Daoy (cell line): ENCODE measurements around the gene CACNA1D. TPM values are rescaled to one million over a fixed set of nuclear protein-coding genes. Genes with fewer than 3 reads are reported as not detected.

Experiments used
- DNase-seq: peaks from one replicate; pipeline ENCODE4 v3.0.0-alpha.2; 2015; ENCODE audit warnings: low read depth
- total RNA-seq: library from RNA; depleted of rRNA; stranded (reverse); fragments of >200 nt; shearing (Covaris generic); gene quantifications from 2 replicates; pipeline ENCODE4 v1.2.3, GENCODE V29; 2014

The CACNA1D gene
- total RNA-seq, 1 experiment from 2014 or later: 1.4 TPM

DNA sequence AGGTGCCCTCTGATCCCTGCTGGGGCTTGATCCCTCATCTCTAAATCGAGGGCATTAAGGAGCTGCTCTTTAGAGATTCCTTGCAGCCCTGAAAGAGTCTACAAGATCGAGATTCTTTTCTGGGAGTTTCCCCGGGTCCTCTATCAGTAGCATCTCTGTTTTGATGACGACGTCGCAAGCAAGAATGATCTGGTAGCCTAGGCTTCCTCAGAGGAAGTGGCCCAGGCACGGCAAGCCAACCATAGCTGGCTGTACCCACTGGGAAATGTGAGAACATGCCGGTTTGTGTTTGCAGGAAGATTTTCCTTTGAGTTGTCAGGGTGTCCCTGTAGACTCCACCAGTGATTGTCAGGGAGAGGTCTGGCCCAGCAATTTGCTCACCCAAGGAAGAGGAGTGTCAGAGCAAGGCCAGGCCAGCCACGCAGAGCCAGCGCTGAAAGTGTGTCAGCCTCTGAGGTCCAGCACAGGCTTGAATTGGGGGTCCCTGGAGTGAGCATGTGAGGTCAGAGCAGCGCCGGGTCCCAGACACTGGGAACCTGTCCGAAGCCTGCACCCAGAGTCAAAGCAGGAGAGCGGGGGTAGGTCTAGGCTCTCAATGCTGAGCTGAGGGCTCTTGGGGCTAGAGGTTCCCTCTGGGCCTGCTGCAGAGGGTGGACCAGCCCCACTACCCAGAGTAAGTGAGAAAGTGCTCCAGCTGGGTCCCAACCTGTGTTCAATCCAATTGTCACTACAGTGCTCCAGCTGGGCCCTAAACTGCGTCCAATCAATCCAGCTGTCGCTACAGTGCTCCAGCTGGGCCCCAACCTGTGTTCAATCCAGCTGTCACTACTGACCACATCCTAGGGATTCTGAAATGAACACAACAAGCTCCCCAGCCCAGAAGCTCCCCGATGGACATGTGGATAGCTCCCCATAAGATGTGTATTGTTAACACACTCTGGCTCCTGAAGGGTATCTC lies 256.1 kb downstream of the CACNA1D start:
- DNase-seq: no peak

DNA sequence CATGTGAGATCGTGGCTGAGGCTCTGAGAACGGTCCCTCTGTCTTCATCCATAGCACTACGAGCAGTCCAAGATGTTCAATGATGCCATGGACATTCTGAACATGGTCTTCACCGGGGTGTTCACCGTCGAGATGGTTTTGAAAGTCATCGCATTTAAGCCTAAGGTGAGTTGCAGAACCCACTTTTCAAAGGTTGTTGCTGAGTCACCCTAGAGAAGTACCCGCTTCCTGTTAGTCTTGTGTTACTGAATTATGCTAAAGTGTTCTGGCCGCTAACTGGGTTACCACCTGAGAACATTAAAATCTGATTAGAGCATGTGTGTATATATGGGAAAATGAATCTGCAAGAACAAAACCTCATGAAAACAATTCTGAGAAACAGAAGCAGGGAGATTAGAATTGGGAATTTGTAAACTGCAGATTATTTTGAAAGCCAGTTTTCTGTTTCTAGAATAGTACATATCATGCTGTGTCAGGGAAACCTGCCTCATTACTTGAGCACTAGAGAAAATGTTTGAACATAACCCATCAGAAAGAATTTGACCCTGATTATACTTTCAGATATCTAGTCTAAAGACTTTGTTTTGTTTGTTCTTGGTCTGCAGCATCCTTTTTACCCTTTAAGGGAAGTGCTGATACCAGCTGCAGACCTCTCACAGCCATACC lies 259.2 kb downstream of the CACNA1D start:
- peak; percentile 16 for DNase-seq

DNA sequence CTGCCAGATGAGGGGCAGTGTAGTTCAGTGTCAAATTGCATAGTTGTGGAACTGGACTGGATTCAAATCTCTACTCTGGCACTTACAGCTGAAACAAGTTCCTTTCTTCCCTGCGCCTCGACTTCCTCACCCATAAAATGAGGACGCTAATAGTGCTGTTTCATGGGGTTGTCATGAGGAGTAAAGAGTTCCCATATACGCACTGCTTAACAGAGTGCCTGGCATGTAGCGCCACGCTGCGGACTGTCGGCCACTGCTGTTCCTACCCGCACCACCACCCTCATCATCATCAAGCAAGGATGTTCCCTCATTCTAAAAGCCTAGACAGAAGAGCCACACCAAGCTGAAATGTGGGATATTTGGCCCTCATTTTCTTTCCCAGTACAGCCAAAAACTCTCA lies 259.9 kb downstream of the CACNA1D start:
- DNase-seq: no peak

DNA sequence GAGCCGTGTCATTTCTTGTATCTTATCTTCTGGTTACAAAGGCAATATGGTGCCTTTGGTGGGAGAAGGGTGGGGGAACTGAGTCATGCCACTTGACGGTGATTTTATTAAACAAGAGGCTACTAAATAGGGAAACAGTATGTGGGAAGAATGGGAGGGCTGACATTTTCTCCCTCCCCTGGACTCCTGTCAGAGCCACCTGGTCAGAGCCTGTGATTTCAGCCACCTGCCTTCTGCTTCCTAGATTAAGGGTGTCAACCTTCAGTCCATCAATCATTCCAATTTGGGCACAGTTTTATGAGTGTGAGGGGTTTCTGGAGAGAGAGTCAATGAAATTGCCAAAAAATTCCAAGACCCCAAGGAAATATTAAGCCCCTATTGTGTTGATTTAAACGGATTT lies 264.4 kb downstream of the CACNA1D start:
- DNase-seq: no peak

DNA sequence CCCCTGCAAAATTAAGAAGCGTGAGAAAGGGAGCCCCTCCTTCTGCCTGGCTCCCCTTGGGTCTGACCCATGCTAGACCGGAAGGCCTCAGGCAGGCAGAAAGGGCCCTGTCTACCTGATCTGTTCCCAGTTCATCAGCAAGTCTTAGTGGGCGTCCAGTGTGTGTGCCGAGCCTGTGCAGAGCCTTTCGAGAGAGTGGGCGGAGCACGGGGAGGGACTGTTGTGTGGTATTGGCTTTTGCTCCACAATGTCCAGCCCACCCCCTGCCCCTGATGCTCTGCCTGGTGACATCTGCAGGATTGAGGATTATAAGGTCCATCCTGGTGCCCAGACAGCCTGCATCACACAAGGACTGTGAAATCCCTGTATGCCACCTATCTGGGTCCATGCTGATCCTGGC lies 268.9 kb downstream of the CACNA1D start:
- no peak for DNase-seq

DNA sequence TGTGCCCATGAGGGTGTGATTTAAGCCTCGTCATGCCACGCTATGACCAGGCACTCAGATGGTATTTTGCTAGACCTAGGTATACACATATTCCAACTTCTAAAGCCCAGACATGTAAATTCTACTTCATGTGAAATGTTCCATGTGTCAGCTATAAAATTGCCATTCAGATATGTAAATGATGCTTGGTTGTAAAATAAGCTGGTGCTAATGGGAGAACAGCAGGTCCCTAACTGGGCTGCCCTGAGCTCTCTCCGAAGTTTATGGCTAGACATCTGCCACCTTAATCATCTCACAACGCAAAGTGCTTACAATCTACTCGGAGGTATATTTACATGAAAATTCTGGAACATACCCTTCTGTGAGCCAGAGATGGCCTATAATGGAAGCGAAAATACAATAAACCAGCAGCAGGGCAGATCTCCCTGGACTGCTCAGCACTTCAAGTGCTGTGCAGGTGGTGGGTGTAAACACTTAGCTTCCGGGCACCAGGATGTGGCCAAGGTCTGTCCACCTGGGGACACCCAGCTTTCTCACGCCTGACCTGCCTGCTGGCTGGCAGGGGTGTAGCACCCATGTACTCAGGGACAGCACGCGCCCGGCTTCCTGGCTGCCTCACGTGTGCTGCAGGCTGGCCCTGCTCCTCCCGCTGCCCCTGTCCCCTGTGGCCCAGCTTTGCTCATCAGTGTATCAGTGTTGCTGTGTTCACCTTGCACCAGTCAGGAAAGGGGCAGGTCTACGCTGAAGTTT lies 269.8 kb downstream of the CACNA1D start:
- DNase-seq: no peak

DNA sequence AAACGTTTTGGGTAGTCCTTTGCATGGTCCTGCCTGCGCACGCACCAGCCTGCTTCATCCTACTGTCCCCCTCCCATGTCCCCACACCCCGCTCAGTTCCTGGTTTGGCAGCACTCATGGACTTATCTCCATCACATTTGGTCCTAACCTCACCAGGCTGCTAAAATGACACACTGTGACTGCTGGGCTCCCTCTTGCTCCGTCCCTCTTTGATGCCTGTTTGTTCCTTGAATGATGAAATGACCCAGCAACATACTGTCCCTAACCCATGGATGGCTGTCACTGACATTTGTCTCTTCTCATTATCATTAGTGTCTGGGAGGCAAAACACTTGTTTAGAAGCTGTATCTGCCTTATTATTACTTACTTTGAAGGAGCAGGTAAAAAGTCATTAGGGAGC lies 271.3 kb downstream of the CACNA1D start:
- DNase-seq: no peak

DNA sequence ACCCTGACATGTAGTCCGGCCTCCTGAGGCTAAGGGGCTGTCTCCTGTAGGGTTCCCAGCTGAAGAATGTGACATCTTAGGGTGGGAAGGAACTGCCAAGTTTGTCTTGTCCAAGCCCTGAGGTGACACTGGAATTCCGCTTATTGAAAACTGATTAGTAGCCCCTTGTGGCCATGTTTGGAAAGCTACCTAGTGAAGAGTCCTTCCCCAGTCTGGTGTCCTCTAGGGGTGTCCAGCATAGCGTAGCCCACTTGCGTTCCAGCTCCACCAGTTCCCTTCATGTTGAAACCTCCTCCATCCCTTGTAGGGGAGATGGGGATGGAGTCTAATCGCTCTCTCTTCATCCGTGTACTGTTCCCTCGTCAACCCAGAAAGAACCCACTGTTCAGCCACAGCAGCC lies 272.3 kb downstream of the CACNA1D start:
- DNase-seq: no peak

DNA sequence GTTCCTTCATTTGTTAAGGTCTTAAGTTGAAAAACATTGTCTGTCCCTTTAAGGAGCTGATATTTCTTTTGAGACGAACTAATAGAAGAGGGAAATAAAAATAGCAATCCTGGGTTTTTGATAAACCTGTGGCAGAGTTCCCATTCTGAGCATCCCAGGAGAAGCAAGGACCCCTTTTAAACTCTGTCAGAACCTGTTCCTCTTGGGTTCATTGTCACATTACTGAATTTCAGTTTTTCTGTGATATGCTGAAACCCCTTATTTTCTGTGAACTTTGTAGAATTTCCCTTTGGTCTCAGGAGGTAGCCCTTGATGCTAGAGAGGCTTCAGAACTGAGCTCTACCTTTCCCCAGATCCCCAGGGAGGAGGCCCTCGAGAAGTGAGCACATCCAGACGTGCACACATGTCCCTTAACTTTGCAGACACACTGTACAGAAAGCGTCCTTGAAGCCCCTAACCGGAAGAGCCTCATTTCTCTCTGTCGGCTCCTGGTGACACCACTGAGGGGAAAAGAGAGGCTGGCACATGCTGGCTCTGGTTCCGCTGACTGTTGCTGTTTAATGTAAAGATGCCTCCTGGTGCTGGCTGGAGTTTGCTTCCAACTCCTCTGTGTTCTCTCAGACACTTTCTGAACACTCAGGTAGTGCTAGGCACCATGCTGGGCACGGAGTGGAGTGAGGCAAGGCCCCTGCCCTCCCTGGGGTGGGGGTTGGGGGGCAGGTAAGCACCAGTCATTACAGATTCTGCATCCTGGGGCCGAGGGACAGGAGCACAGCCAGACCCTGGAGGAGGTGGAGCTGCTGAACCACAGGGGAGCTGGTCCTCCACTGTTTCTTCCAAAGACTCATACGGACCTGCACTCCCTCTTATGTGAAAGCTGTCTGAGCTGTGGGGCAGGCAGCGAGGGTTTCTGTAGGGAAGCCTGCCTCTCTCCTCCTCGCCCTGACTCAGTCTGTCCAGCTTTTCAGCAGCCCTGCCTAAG lies 274.4 kb downstream of the CACNA1D start:
- DNase-seq: no peak

DNA sequence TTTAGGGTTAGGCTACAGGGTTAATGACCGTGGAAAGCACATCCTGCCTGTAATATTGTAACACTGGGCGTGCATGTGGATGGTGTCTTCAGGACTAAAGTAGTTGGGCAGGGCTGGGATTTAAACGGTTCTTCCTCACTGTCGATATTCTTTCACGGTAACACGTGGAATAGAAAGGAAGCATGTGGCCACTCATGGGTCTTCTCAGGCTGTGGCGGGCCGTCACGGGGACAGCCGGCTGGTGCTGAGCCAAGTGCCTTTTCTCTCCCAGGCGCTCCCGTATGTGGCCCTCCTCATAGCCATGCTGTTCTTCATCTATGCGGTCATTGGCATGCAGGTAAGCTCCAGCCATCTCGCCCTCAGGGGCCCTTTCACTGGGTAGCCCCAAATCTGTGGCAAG lies 278.2 kb downstream of the CACNA1D start:
- no peak for DNase-seq

DNA sequence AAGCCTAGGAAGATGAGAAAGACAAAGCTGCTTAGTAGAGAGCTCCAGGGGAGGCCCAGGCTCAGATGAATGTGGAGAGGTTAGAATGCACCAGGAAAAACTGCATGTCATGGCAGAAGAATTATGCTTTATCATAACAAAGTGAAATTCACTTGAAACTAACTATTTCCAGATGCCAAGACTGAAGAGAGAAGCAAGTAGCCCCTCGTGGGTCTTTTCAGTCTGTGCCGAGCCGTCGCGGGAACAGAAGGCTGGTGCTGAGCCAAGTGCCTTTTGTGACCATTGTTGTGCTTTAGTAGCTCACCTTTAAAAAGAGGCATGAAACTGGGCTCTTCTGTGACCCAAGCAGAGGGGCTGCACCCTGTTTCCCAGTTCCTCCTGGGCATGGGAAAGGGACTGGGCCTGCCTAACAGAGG lies 278.6 kb downstream of the CACNA1D start:
- no peak for DNase-seq

DNA sequence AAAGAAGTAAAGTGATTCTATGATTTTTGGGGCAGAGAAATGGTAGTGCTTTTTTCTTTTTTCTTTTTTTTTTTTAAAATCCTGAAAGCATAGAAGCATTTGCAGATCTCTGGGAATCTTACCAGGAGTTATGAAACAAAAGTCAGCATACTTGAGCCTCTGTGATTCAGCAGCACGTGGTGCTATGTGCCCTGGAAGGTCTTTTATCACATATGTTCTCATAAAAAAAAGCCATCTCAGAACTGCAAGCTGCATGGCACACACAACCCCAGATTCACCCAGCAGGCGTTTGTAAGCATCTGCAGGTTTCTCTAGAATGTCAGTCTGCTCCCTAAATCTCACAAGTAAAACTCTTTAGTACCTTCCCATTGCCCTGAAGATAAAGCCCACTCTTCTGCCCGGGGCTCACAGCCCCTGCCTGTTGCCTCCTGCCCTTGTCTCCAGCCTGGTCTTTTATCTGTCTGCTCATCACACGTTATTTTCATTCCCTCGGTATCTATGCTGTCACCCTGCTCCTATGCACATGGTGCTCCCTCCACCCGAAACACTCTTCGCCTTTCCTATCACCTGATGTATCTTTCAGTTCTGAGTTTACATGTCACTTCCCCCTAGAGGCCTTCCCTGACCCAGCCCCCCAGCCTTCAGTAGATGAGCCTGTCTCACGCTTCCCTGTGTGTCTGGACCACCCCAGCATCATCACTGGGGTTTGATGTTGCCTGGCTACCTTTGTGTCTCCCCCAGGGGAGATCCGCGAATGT lies 279.4 kb downstream of the CACNA1D start:
- DNase-seq: no peak

DNA sequence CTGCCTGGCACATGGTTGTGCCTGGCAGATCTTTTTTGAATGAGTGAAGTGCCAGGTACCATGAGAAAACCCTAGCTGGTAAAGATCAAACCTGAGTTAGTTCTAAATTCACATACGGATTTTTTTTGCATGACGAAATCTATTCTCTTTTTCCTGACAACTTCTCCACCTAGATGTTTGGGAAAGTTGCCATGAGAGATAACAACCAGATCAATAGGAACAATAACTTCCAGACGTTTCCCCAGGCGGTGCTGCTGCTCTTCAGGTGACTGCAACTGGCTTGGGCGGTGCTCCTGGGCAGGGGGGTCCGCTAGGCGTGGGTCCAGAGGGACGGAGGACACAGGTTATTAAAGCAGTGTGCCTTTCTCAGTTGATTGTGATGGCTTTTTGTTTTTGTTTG lies 280.0 kb downstream of the CACNA1D start:
- DNase-seq: no peak

DNA sequence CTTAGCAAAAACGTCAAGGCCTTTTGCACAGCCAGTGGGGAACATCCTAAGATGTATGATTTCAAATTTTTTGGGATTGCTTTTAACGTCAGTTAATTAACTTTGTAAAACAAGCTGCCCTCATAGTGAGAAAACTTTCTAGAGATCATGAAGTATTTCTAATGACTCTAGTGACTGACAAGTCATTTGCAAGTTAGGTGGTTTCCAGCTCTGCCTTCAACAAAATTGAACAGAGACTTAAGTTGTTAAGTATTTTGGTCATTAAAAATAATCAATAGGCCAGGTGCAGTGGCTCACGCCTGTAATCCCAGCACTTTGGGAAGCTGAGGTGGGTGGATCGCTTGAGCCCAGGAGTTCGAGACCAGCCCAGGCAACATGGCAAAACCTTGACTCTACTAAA lies 280.6 kb downstream of the CACNA1D start:
- DNase-seq: no peak

DNA sequence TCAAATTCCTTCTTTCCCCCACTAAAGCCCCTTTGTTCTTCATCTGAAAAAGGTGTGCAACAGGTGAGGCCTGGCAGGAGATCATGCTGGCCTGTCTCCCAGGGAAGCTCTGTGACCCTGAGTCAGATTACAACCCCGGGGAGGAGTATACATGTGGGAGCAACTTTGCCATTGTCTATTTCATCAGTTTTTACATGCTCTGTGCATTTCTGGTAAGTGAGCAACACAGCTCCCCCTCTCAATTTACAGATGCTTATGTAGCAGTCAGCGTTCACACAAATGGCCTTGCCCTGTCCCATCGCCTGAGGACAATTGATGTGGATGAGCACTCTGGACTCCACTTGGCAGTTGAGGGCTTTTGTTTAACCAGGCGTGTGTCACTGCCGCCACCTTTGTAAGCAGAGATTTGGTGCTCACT lies 281.4 kb downstream of the CACNA1D start:
- DNase-seq: no peak

DNA sequence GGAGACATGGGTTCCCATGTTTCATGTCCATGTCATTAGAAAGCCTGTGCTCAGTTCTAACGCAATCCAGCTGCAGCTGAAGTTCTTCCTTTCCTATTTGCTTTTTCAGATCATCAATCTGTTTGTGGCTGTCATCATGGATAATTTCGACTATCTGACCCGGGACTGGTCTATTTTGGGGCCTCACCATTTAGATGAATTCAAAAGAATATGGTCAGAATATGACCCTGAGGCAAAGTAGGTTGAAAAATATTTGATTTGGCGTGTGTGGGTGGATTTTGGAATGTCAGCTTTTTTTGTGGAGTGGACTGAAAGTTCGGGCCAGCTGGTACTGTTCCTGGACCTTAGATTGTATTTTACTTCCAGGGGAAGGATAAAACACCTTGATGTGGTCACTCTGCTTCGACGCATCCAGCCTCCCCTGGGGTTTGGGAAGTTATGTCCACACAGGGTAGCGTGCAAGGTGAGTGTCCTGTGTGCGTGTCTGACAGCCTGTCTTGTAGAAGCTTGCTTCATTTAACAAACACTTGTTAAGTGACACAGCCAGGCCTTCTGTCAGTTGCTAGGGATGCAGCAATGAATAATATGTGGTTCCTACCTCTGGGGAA lies 282.2 kb downstream of the CACNA1D start:
- DNase-seq: peak; percentile 14

DNA sequence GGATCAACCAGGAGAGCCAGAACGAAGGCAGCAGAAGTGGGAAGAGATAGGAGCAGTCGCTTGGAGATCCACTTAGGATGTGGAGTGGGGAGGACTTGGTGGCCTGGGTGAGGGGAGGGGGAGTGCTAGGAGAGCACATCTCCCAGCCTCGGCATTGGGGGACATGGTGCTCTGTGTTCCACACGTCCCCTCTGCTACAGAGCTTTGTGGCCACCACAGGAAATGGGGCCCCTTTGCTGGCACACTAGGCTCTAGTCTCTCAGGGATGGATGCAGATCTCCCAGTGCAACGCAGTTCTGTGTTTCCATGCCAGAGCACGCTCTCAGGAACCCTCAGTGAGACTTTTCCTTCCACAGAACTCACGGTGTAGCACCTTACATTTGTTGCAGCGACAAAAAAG lies 283.1 kb downstream of the CACNA1D start:
- no peak for DNase-seq

DNA sequence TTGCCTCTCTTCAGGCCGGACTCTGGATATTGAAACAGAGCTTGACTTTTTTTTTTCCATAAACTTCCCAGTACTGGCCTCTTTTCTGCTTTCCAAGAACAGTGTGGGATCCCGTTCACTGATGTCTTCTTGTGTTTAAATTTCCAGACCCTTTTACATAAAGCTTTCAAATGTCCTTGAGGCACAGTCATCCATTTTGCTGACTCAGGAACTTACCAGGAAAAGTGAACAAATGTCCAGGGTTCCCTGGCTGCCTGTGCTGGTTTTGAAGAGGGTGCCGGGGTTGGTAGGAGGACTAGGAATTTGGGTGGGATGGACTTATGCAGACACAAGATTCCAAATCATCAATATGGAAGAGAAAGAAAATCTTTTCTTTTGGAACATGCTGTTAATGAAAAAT lies 283.7 kb downstream of the CACNA1D start:
- no peak for DNase-seq

DNA sequence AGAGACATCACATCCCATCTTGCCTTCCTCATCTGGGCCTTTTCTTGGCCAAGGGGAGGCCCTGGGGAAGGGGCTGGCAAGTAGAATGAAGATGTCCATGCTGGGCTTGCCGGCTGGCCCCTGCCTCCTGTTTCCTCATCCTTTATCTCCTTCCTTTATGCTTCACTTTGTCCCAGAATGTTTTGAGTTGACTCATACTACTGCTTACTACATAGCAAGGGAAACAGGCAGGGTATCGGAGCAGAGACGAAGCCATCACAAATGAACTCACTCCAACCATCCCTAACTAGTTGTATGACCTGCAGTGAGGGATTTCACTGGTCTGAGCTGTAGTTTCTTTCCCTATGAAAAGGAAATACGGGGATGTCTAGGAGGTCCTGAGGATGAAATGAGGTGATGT lies 285.8 kb downstream of the CACNA1D start:
- no peak for DNase-seq

DNA sequence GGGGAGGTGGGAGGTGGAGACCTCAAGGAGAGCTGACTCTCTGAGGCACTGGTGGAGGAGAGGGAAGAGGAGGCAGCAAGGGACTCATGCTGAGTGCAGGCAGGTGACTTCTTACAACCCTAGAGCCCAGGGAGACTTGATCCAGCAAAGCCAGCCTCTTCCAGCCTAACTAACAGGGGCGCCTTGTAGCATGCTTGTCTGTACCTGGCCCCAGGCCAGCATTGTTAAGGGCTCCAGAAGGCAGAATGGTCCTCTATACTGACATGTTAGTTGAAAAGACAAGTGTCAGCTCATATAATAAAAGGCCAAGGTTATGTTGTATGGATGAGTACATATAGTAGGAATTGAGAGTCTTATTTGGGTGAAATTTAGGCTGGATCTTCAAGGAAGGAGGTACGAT lies 286.4 kb downstream of the CACNA1D start:
- no peak for DNase-seq
